HG03064 (cell line): Measurements from ENCODE around the gene KCNK4.
"Not testable (repeated sequence)": the region's sequence is repeated elsewhere in the genome, so short reads cannot be mapped to it uniquely, and the experiment has no call there.

ENCODE experiments used
- ATAC-seq: cut with Tn5 transposase; IDR thresholded peaks from one replicate; pipeline ENCODE4 v1.9.1; 2021; ENCODE audit warnings: low read depth; ENCODE audit not compliant: unreplicated experiment

The KCNK4 gene

GRCh38 chr11:64305691-64306562 is 14.8 kb downstream of the KCNK4 start:
- peak; percentile 17 for ATAC-seq

- no peak for ATAC-seq
These were observed 15.4 kb downstream of the KCNK4 start for GRCh38 chr11:64306563-64306875.

- no peak for ATAC-seq
These were observed 15.9 kb downstream of the KCNK4 start for GRCh38 chr11:64306876-64307622.

GRCh38 chr11:64307795-64308194 is 16.7 kb downstream of the KCNK4 start:
- not testable (repeated sequence) for ATAC-seq

GRCh38 chr11:64312947-64313346 is 21.8 kb downstream of the KCNK4 start:
- no peak for ATAC-seq

- no peak for ATAC-seq
These were observed 22.5 kb downstream of the KCNK4 start for GRCh38 chr11:64313491-64314145.

GRCh38 chr11:64314146-64314804 is 23.2 kb downstream of the KCNK4 start:
- no peak for ATAC-seq

- ATAC-seq = no peak
These were observed 23.9 kb downstream of the KCNK4 start for GRCh38 chr11:64314805-64315561.

GRCh38 chr11:64315667-64316526 is 24.8 kb downstream of the KCNK4 start:
- not testable (repeated sequence) for ATAC-seq

- ATAC-seq = no peak
These were observed 25.7 kb downstream of the KCNK4 start for GRCh38 chr11:64316672-64317324.

GRCh38 chr11:64317325-64317960 is 26.3 kb downstream of the KCNK4 start, which contains the start of gene TRMT112:
Gene TRMT112 (minus strand): TSS chr11:64317559. CDS start chr11:64317526, 33 bp downstream.
- peak; percentile 41 for ATAC-seq

GRCh38 chr11:64317961-64318765 is 27.1 kb downstream of the KCNK4 start, which contains the start of gene PRDX5:
Gene PRDX5 (plus strand): TSS chr11:64318121. CDS start chr11:64318216, 95 bp downstream.
- ATAC-seq = peak; percentile 56

GRCh38 chr11:64318766-64319761 is 28.0 kb downstream of the KCNK4 start:
- ATAC-seq = no peak

GRCh38 chr11:64320556-64320955 is 29.5 kb downstream of the KCNK4 start:
- no peak for ATAC-seq

- no peak for ATAC-seq
These were observed 29.9 kb downstream of the KCNK4 start for GRCh38 chr11:64321026-64321425.

- no peak for ATAC-seq
These were observed 30.4 kb downstream of the KCNK4 start for GRCh38 chr11:64321533-64321932.
